HCT116 (cell line): ENCODE results near the gene KRTAP12-4. TPM values are rescaled to one million over a fixed set of nuclear protein-coding genes. Genes with fewer than 3 reads are reported as not detected.
"Not testable (repeated sequence)": the region's sequence is repeated elsewhere in the genome, so short reads cannot be mapped to it uniquely, and the experiment has no call there.

Experiments
- ATAC-seq: fragments of 200-7000 bp; cut with Tn5 transposase; 2 replicates; pipeline ENCODE4 v1.9.1; 2020; ENCODE audit warnings: mild to moderate bottlenecking, moderate library complexity
- BruUV-seq: library from RNA; stranded (reverse); fragments of 400-500 nt; replicated peaks from 2 replicates; lab custom pipeline; 2021; lab: Mats Ljungman, UMichigan
- CTCF ChIA-PET: fragments of 300-600 bp; sonication (Branson Sonifier 250); formaldehyde crosslinking; loops from one replicate; lab custom pipeline; 2021; ENCODE audit warnings: antibody characterized with exemption; lab: Charles Lee
- POLR2A ChIA-PET: fragments of 300-600, 350-600 bp; sonication (Branson Sonifier 250); formaldehyde crosslinking; loops from one replicate; lab custom pipeline; 2021; ENCODE audit warnings: antibody characterized with exemption; lab: Charles Lee
- RAD21 ChIA-PET, 2 experiments: fragments of 300-600 bp; sonication (Branson Sonifier 250); formaldehyde crosslinking; loops; one replicate each; lab custom pipeline; 2023; ENCODE audit warnings: low total read pairs in 2 of 2; ENCODE audit not compliant: uncharacterized antibody in 2 of 2, unreplicated experiment in 2 of 2, low non-redundant PET in 1 of 2; lab: Charles Lee
- DNase-seq: peaks from one replicate; pipeline ENCODE4 v3.0.0-alpha.2; 2010; ENCODE audit warnings: low read depth, low spot score
- H2AFZ ChIP-seq: fragments of 200-600 bp; shearing (Covaris generic), sonication (generic); 2 replicates; pipeline ENCODE4 v1.6.1; 2017; ENCODE audit warnings: low read depth, mixed run types, mixed read lengths, antibody characterized with exemption, low read length; ENCODE audit not compliant: poor library complexity, severe bottlenecking
- H3K27ac ChIP-seq: 2 replicates; pipeline ENCODE4 v1.5.1; 2012; ENCODE audit warnings: low read depth, low read length
- H3K27me3 ChIP-seq: fragments of 200-600 bp; sonication (generic); 2 replicates; pipeline ENCODE4 v1.6.1; 2016; ENCODE audit warnings: mixed run types, low read length, mixed read lengths; ENCODE audit not compliant: insufficient read depth
- H3K36me3 ChIP-seq, 2 experiments: fragments of 200-500 bp in 1 of 2; fragments of 200-600 bp in 1 of 2; sonication (Bioruptor generic) in 1 of 2; sonication (generic) in 1 of 2; 2 replicates each; pipeline versions ENCODE4 v1.5.1 to v1.6.1; 2014 to 2016; ENCODE audit warnings: low read length in 2 of 2, inconsistent platforms in 1 of 2, mixed read lengths in 1 of 2, mixed run types in 1 of 2; ENCODE audit not compliant: insufficient read depth in 2 of 2, control insufficient read depth in 1 of 2
- H3K4me1 ChIP-seq, 2 experiments: fragments of 200-600 bp in 1 of 2; sonication (generic) in 1 of 2; 2 replicates each; pipeline versions ENCODE4 v1.5.1 to v1.6.1; 2012 to 2017; ENCODE audit warnings: low read length in 2 of 2, inconsistent platforms in 1 of 2, mild to moderate bottlenecking in 1 of 2, mixed read lengths in 1 of 2, mixed run types in 1 of 2, moderate library complexity in 1 of 2; ENCODE audit not compliant: insufficient read depth in 2 of 2, control insufficient read depth in 1 of 2
- H3K4me2 ChIP-seq: fragments of 200-600 bp; sonication (generic); 2 replicates; pipeline ENCODE4 v1.6.1; 2017; ENCODE audit warnings: mixed run types, low read length, mixed read lengths
- H3K4me3 ChIP-seq, 2 experiments: fragments of 200-600 bp in 1 of 2; sonication (generic) in 1 of 2; replicated peaks in 1 of 2; 2 replicates each; pipeline ENCODE4 v1.5.1; 2011 to 2016; ENCODE audit warnings: low read length in 2 of 2, control low read depth in 1 of 2, low read depth in 1 of 2, mild to moderate bottlenecking in 1 of 2, mixed read lengths in 1 of 2, mixed run types in 1 of 2
- H3K79me2 ChIP-seq: fragments of 200-600 bp; sonication (generic); 2 replicates; pipeline ENCODE4 v1.6.1; 2017; ENCODE audit warnings: mild to moderate bottlenecking, mixed run types, low read length, moderate library complexity, mixed read lengths; ENCODE audit not compliant: insufficient read depth
- H3K9ac ChIP-seq: fragments of 200-600 bp; sonication (generic); 2 replicates; pipeline ENCODE4 v1.6.1; 2016; ENCODE audit warnings: low read length, mixed read lengths
- H3K9me2 ChIP-seq: fragments of 200-600 bp; sonication (generic), shearing (Covaris generic); 2 replicates; pipeline ENCODE4 v1.6.1; 2017; ENCODE audit warnings: mixed run types, mild to moderate bottlenecking, moderate library complexity; ENCODE audit not compliant: insufficient read depth
- H3K9me3 ChIP-seq, 2 experiments: fragments of 200-500 bp in 1 of 2; fragments of 200-600 bp in 1 of 2; sonication (Bioruptor generic) in 1 of 2; sonication (generic) in 1 of 2; 2 replicates each; pipeline ENCODE4 v1.6.1; 2014 to 2017; ENCODE audit warnings: low read length in 2 of 2, mixed read lengths in 2 of 2, inconsistent platforms in 1 of 2, low read depth in 1 of 2, mild to moderate bottlenecking in 1 of 2, mixed run types in 1 of 2, moderate library complexity in 1 of 2; ENCODE audit not compliant: control insufficient read depth in 1 of 2, insufficient read depth in 1 of 2
- H4K20me1 ChIP-seq: fragments of 200-600 bp; sonication (generic), shearing (Covaris generic); 2 replicates; pipeline ENCODE4 v1.6.1; 2017; ENCODE audit warnings: mixed run types, mild to moderate bottlenecking, moderate library complexity; ENCODE audit not compliant: insufficient read depth
- ATF3 ChIP-seq: IDR thresholded peaks from 2 replicates; pipeline ENCODE4 v1.6.1; 2012
- EZH2phosphoT487 ChIP-seq: fragments of 200-600 bp; IDR thresholded peaks from 2 replicates; pipeline ENCODE4 v1.6.1; 2018; ENCODE audit warnings: antibody characterized with exemption, borderline replicate concordance
- FOSL1 ChIP-seq: IDR thresholded peaks from 2 replicates; pipeline ENCODE4 v1.6.1; 2012; ENCODE audit warnings: low read depth
- JUND ChIP-seq: IDR thresholded peaks from 2 replicates; pipeline ENCODE4 v1.6.1; 2012
- ZFX ChIP-seq: fragments of 450-650 bp; IDR thresholded peaks from 2 replicates; pipeline ENCODE4 v1.6.1; 2017
- ZNF274 ChIP-seq: fragments of 200-500 bp; sonication (Bioruptor generic); IDR thresholded peaks from 2 replicates; pipeline ENCODE4 v1.6.1; 2014; ENCODE audit warnings: mild to moderate bottlenecking, low read depth, low read length, inconsistent platforms
- intact Hi-C: fragments of 100-400 bp; cut with micrococcal nuclease; formaldehyde crosslinking; loops from 2 replicates; pipeline ENCODE4 v1.10.0; 2022
- total RNA-seq: library from RNA; stranded (reverse); gene quantifications from one replicate; pipeline ENCODE4 v1.2.1, GENCODE V29; 2021; ENCODE audit not compliant: unreplicated experiment
- TF ChIP-seq, protein P1 (sequence below): IDR thresholded peaks from 2 replicates; pipeline ENCODE4 v1.6.1; 2011; ENCODE audit warnings: mild to moderate bottlenecking, low read length, moderate library complexity; ENCODE audit not compliant: insufficient replicate concordance; ENCODE audit errors: extremely low read depth

The KRTAP12-4 gene
- total RNA-seq, 1 experiment from 2014 or later: not detected

DNA sequence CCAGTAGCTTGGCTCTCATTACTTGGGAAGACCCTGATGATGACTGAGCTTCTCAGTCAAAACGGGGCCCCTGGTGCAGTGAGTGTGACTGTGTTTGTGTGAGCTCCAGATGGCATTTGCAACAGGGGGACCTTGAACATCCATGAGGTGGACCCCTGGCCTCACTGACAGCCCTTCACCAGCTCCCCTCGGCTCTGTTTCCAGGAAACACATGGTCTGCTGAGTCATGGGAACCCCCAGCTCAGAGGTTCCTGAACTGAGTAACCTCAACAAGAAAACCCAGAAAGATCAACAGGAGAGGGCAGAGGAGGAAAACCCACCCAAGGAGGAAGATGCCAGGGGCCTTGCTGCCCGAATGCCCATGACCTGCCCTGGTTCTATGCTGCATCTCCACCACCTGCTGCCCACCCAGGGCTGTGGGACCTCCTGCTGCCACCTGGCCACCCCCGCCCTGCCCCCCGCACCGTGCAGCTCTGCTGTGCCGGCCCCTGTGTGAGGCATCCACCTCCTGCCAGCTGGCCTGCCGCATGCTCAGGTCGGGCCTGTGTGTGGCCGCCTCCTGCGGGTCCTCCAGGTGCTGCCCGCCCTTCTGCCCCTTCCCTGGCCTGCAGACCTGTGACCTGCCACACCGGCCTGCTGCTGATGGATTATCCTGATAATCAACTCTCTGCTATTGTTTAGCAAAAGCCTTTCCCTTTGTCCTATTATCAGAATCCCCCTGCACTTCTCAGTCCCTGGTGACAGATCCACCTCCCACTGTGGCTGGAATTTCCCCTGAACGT, 31.7 kb upstream of the KRTAP12-4 start:
- ChIA-PET POLR2A (no interaction called here), CTCF (no interaction called here), RAD21 (no interaction called here)
- no peaks in the 10 kb centered on the region for H3K27me3 ChIP-seq
- H3K4me2 ChIP-seq: no peak overlapping the region
- no TSS peak for BruUV-seq
- H4K20me1 ChIP-seq: no peaks in the 10 kb centered on the region
- H3K9me3 ChIP-seq: no peaks in the 10 kb centered on the region
- no peak overlapping the region for H3K9ac ChIP-seq
- H3K36me3 ChIP-seq: no peaks in the 10 kb centered on the region
- no peaks in the 10 kb centered on the region for H3K9me2 ChIP-seq
- H2AFZ ChIP-seq: no peak overlapping the region
- no peak for DNase-seq
- ATAC-seq: no peak
- H3K79me2 ChIP-seq: no peaks in the 10 kb centered on the region
- TF ChIP-seq ATF3 (no peak), ZFX (no peak), JUND (no peak), FOSL1 (no peak), EZH2phosphoT487 (no peak), ZNF274 (no peak)
- TF ChIP-seq, protein P1, sequence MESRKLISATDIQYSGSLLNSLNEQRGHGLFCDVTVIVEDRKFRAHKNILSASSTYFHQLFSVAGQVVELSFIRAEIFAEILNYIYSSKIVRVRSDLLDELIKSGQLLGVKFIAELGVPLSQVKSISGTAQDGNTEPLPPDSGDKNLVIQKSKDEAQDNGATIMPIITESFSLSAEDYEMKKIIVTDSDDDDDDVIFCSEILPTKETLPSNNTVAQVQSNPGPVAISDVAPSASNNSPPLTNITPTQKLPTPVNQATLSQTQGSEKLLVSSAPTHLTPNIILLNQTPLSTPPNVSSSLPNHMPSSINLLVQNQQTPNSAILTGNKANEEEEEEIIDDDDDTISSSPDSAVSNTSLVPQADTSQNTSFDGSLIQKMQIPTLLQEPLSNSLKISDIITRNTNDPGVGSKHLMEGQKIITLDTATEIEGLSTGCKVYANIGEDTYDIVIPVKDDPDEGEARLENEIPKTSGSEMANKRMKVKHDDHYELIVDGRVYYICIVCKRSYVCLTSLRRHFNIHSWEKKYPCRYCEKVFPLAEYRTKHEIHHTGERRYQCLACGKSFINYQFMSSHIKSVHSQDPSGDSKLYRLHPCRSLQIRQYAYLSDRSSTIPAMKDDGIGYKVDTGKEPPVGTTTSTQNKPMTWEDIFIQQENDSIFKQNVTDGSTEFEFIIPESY: no peak
- no peak overlapping the region for H3K27ac ChIP-seq
- no peaks in the 10 kb centered on the region for H3K4me1 ChIP-seq
- no peak overlapping the region for H3K4me3 ChIP-seq
- intact Hi-C loops: no loop called here

DNA sequence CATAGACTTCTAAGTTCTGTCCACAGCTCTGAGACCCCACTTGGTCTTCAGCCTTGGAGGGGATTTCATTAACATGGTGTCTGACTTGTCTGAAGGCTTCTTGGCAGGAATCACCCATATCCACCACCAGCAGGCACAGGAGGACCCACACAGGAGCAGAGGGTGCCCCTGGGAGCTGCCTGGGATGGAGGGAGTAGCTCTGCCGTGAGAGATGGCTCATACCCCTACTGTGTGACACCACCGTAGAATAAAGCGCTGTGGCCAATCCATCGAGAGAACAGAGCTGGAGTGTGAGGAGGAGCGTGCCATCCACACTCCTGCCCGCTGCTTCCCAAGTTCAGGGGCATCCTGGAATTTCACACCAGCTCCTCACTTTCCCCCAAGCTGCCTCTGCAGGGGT, 30.6 kb upstream of the KRTAP12-4 start:
- H3K79me2 ChIP-seq, H3K4me2 ChIP-seq, H3K9me2 ChIP-seq, H3K36me3 ChIP-seq, DNase-seq, intact Hi-C loops, H2AFZ ChIP-seq, H3K9ac ChIP-seq, CTCF ChIA-PET, H3K4me1 ChIP-seq, ATAC-seq, H4K20me1 ChIP-seq, BruUV-seq, H3K27ac ChIP-seq, H3K9me3 ChIP-seq, H3K4me3 ChIP-seq, RAD21 ChIA-PET, POLR2A ChIA-PET, H3K27me3 ChIP-seq: not testable (repeated sequence)
